Loucy (cell line): ENCODE measurements around the gene SLC15A1.

ENCODE experiments used
- EZH2phosphoT487 ChIP-seq: fragments of 200-600 bp; IDR thresholded peaks from 2 replicates; pipeline ENCODE4 v1.6.1; 2018; ENCODE audit warnings: antibody characterized with exemption, mild to moderate bottlenecking, moderate library complexity, borderline replicate concordance
- TF ChIP-seq, protein P1 (sequence below): fragments of 200-600 bp; sonication (generic); conservative IDR thresholded peaks from 2 replicates; pipeline ENCODE4 v1.5.1; 2014; ENCODE audit warnings: mild to moderate bottlenecking, antibody characterized with exemption, low read length

DNA sequence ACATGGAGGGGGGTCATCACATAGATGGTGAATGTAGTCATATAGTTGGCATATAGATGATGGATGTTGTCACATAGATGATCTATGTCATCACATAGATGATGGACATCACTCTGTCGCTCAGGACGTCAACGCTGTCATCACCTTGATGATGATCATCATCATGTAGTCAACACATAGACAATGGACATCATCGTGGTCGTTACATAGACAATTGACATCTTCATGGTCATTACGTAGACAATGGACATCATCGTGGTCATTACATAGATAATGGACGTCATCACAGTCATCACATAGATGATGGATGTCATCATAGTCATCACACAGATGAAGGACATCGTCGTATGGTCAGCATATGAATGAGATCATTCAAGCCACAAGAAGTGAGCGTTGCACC is 28.6 kb upstream of the SLC15A1 start:
- TF ChIP-seq, protein P1, sequence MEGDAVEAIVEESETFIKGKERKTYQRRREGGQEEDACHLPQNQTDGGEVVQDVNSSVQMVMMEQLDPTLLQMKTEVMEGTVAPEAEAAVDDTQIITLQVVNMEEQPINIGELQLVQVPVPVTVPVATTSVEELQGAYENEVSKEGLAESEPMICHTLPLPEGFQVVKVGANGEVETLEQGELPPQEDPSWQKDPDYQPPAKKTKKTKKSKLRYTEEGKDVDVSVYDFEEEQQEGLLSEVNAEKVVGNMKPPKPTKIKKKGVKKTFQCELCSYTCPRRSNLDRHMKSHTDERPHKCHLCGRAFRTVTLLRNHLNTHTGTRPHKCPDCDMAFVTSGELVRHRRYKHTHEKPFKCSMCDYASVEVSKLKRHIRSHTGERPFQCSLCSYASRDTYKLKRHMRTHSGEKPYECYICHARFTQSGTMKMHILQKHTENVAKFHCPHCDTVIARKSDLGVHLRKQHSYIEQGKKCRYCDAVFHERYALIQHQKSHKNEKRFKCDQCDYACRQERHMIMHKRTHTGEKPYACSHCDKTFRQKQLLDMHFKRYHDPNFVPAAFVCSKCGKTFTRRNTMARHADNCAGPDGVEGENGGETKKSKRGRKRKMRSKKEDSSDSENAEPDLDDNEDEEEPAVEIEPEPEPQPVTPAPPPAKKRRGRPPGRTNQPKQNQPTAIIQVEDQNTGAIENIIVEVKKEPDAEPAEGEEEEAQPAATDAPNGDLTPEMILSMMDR, result no peak
- TF ChIP-seq EZH2phosphoT487, result no peak
